Caki2 (cell line): ENCODE results near the gene GSTT2B. TPM values are rescaled to one million over a fixed set of nuclear protein-coding genes. Genes with fewer than 3 reads are reported as not detected.
"Not testable (repeated sequence)": the region's sequence is repeated elsewhere in the genome, so short reads cannot be mapped to it uniquely, and the experiment has no call there.

Source experiments
- DNase-seq: peaks from one replicate; pipeline ENCODE4 v3.0.0-alpha.2; 2015; ENCODE audit warnings: low read depth
- in situ Hi-C: cut with HindIII; loops from 2 replicates; pipeline ENCODE4 v1.10.0; 2016; ENCODE audit warnings: low sequenced_read_pairs, low pct_unique_long_range_greater_than_20kb, mixed read lengths
- total RNA-seq: library from RNA; depleted of rRNA; stranded (reverse); fragments of >200 nt; shearing (Covaris generic); gene quantifications from 2 replicates; pipeline ENCODE4 v1.2.3, GENCODE V29; 2014; ENCODE audit warnings: low replicate concordance; rRNA removed

The GSTT2B gene, protein sequence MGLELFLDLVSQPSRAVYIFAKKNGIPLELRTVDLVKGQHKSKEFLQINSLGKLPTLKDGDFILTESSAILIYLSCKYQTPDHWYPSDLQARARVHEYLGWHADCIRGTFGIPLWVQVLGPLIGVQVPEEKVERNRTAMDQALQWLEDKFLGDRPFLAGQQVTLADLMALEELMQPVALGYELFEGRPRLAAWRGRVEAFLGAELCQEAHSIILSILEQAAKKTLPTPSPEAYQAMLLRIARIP
- 0.81 and 2.5 TPM in 2 replicates for total RNA-seq

DNA sequence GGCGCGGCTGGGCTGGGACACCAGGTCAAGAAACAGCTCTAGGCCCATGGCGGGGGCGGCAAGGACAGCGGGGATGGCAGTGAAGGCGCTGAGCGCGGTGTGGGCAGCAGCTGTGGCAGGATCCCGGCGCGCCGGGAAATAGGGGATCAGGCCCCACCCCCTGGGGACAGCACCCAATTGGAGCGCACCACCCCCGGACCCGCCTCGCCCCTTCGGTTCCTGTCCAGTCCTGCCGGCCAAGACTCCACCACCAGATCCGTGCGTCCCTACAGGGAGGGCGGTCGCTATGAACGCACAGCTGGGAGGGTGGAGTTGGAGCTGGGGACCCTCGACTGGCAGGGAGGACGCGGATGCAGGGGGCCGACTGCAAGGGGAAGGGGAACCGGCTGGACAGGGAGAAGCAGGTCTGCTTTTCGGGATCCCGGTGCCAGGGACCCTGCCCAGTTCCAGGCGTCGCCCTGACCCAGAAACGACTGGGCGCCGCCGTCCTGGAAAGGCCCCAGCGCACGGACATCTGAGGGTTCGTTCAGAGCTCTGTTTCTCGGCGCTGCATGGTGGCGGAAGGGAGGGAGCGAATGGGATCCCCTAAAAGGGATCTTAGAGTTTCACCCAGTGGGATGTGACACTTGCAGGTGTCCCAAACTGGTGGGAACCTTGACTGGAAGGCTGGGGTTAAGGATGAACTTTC lies at the start of gene GSTT2B:
GSTT2B (minus strand) TSS at position 112 of the 688 bp plus-strand sequence; CDS start at position 48, 64 bp downstream.
- in situ Hi-C loops, DNase-seq: not testable (repeated sequence)

DNA sequence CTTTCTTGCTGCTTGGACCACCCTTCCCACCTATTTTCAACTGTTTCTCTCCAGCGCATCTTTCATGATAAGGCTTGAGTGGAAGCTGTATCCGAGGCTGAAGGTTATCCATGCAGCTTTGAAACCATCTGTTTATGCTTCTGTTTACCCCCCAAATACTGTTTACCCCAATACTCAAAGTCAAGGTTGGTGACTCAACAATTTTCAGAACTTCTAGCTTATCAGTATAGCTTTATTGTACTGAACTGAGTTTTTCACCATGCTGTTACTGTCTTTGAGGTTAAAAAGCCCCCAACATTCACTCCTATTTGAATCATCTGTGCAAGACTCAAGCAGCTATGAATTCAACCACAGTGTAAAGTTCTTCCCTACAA lies 49.0 kb upstream of the GSTT2B start:
- in situ Hi-C loops: no loop called here
- no peak for DNase-seq

GRCh38 chr22:24009227-24010017 lies 48.4 kb upstream of the GSTT2B start:
- in situ Hi-C loops: no loop called here

DNA sequence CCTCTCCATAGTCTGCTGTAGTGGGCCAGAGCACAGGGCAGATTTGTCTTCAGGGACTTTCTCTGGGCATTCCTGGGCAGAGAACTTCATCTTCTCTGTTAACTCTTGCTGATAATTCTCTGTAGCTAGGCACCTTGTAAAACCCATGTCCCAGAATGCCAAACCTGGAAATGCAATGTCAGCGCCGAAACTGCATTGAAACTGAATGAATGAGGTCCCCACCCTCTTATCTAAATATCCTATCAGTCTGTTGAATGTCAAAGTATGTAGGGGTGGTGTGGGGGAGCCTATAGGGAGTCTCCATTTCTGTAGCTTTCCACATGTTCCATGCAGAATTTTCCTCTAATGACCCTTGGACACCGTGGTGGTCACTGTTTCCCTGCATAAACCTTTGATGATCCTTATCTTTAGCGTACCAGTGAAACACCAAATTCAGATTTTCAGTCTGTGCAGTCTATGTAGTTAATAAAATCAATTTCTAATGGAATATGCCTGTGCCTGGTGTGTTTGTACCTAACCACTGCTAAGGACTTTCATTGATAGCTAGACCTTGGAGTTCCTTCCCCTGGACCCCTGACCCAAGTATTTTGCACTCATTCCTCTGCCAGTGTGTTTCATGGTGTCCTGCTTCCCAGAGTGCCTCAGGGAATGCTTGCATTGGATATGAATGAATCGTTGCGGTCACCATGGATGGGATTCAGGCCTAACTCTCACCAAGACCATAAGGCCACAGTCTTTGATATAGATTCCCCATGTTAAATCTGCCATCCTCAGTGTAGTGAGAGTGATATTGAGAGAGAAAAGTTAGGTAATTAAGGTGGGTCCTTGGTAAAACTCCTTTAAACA lies 47.6 kb upstream of the GSTT2B start:
- in situ Hi-C loops: no loop called here

More at GRCh38 chr22:24009227-24010017, 48.4 kb upstream of the GSTT2B start:
- no peak for DNase-seq

DNA sequence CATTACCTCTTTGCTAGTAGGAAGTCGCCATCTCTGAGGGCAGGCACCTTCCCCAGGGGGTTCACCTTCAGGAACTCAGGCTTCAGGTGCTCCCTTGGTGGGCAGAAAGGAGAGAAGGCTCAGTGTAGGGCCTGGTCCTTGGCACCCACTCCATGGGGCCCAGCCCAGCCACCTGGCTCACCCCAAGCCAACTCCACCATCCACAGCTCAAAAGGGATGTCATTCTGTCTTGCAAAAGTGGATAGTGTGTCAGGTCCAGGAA lies 47.0 kb upstream of the GSTT2B start:
- in situ Hi-C loops: no loop called here
- DNase-seq: no peak

More for the DNA sequence above, 47.6 kb upstream of the GSTT2B start:
- DNase-seq: no peak

DNA sequence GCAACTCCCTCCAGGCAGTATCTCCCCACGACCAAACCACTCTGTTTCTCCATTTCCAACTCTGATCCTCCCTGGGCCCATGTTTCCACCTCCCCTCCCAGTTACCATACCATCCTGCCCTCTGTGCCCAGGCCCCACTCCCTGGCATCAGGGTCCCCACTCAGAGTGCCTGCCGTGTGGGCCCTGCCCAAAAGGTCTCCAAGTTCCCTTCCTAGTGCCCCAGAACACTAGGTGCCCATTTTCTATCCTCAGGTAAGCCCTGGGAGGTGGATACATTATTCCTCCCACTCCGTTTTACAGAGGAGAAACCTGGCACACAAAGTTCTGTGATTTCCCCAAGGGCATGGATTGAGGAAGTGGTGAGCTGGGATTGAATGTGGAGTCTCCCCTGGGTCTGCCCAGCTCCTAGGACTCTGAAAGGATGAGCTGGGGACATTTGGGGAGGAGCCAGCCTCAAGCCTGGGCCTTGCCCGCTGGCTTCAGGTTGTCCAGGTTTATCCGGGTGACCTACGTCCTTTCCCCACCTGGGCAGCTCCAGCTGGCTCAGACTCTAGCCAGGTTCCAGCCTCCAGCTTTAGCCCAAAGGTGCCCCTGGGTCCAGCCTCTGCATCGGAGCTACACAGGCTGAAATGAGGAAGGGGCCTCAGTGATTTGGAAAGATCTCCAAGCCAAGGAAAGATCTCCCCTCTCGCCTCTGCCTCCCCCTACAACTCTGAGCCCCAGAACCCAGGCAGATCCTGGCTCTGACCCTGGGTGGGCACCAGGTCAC lies 46.4 kb upstream of the GSTT2B start:
- in situ Hi-C loops: no loop called here
- no peak for DNase-seq

DNA sequence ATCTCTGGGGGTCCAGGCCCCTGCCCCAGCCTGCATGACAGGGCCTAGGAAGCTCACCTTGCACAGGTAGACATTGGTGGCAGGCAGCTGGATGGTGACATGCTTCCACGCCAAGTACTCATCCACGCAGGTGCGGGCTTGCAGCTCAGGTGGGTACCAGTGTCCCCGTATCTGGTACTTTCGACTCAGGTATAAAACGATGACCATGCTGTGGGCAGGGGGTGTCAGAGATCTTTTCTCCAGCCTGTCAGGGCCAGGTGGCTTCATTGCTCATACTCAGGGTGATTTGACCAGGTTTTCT lies 45.9 kb upstream of the GSTT2B start:
- in situ Hi-C loops: no loop called here
- no peak for DNase-seq

GRCh38 chr22:24006207-24006913 lies 45.4 kb upstream of the GSTT2B start:
- in situ Hi-C loops: no loop called here
- DNase-seq: no peak

GRCh38 chr22:24005201-24005600 lies 44.2 kb upstream of the GSTT2B start, which contains the start of gene GSTT4:
Gene GSTT4 (minus strand): TSS chr22:24005453. CDS start chr22:24005356, 97 bp downstream.
- no peak for DNase-seq
- in situ Hi-C loops: no loop called here

- in situ Hi-C loops: no loop called here
- no peak for DNase-seq
These were observed 42.9 kb upstream of the GSTT2B start for GRCh38 chr22:24003887-24004286.

DNA sequence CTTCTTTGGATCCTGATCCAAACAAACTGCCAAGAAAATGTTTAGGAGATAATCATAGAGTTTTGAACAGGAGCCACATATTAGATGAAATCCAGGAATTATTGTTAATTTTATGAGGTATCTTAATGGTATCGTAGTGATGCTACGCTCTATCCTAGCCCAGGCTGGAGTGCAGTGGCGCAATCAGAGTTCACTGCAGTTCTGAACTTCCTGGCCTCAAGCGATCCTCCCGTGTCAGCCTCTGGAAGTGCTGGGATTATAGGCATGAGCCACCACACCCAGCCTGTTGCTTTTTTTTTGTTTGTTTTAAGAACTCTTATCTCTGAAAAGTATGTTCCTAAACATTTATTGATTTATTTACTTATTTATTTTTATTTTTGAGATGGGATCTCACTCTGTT lies 41.9 kb upstream of the GSTT2B start:
- in situ Hi-C loops: no loop called here

GRCh38 chr22:24002272-24002671 lies 41.3 kb upstream of the GSTT2B start:
- DNase-seq: no peak
- in situ Hi-C loops: no loop called here

More for the DNA sequence above, 41.9 kb upstream of the GSTT2B start:
- no peak for DNase-seq

GRCh38 chr22:24001314-24001713 lies 40.3 kb upstream of the GSTT2B start:
- in situ Hi-C loops: no loop called here
- DNase-seq: no peak

DNA sequence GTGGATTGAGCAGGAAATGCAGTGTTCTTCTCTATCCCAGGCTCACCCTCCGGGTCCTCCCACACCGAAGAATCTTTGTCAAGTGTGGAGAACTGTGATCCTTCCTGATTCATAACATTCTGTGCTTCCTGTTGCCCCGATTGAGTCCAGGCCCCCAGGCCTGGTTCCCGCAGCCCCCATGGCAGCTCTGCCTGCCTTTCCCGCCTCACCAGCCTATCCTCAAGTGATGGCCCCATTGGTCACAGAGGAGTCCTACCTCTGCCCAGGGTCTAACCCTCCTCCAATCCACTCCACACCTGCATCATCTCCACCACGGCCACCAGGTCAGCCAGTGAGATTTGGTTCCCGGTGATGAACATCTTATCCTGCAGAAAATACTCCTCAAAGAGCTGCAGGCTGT lies 38.8 kb upstream of the GSTT2B start:
- DNase-seq, in situ Hi-C loops: not testable (repeated sequence)

GRCh38 chr22:23997092-23997491 lies 36.1 kb upstream of the GSTT2B start:
- no peak for DNase-seq
- in situ Hi-C loops: no loop called here

DNA sequence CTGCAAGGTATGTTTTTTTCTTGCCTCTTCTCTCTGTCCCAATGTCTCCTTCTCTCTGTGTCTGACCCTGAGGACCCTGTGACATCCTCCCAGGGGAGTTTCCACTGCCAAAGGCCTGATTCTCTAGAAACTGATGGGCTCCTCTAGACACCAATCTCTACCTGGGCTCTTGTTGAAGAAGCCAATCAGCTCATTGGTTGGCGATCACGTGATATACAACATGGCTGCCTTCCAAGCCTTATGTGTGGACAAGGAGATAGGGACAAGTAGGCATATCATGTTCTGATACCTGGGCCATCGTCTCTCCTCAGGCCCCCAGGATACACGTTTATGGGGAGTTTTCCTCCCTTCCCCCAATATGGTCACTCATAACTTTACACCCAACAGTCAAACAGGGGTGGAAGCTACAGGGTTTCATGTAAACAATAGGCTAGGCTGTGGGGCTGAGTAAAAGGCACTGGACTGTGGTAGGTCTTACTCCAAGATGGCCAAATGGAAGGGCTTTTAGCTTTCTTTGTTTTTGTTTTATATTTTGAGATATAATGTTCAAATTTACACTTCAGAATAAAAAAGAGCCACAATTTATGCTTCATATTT lies 32.7 kb upstream of the GSTT2B start:
- DNase-seq, in situ Hi-C loops: not testable (repeated sequence)

DNA sequence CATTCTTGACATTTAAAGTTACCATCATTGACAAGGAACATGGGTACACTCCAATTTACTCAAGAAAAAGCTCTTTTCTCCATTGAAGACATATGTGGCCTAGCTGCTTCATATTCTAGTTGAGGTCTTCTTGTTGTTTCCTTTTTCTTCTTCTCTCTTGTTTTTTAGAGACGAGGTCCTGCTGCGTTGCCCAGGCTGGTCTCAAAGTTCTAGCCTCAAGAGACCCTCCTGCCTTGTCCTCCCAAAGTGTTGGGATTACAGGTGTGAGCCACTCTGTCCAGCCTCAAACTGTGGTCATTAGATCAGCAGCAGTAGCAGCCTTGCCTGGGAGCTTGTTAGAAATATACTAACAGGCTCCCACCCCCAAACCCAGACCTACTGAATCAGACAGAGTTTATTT lies 32.1 kb upstream of the GSTT2B start:
- DNase-seq, in situ Hi-C loops: not testable (repeated sequence)
